Measurements from ENCODE around the gene NPEPPS. TPM values are rescaled to one million over a fixed set of nuclear protein-coding genes. Genes with fewer than 3 reads are reported as not detected.
"Not testable (repeated sequence)": the region's sequence is repeated elsewhere in the genome, so short reads cannot be mapped to it uniquely, and the experiment has no call there.

The NPEPPS gene
- total RNA-seq = 100 to 1,000 TPM in 3 of 4 donors, 10 to 100 TPM in 1; 79.3 to 116 (median 110) TPM

GRCh38 chr17:47530557-47531232 is at the start of gene NPEPPS:
TSS of gene NPEPPS (plus strand) at chr17:47531108. CDS start at chr17:47531301, 193 bp downstream.
- H3K36me3 ChIP-seq, H3K27me3 ChIP-seq, H3K9me3 ChIP-seq: not testable (repeated sequence)
- peak within 1 kb of the TSS; percentile 92 to 98 (median 95) for H3K27ac ChIP-seq
- peak; percentile 94 for ATAC-seq
- peaks cover 0 to 25% (median 2%) of the 10 kb centered on the region in 3 donors for H3K4me1 ChIP-seq
- peak within 1 kb of the TSS; percentile 71 to 99 for H3K4me3 ChIP-seq
- 20 to 36% methylated on average over 3 to 5 of the region's 60 CpGs for WGBS, 2 donors (ENCODE audit: low coverage in 1 of 2)

GRCh38 chr17:47491841-47492212 is 39.1 kb upstream of the NPEPPS start:
- not testable (repeated sequence) for H3K4me1 ChIP-seq, H3K9me3 ChIP-seq, H3K27me3 ChIP-seq, ATAC-seq
- Histone ChIP-seq H3K4me3 (peak overlapping the region; percentile 54 to 89), H3K36me3 (peaks cover 0 to 26% of the 10 kb centered on the region in 2 donors), H3K27ac (peak overlapping the region; percentile 82 to 91 (median 88))
- 13 to 23% methylated on average over 6 to 10 of the region's 15 CpGs for WGBS, 2 donors (ENCODE audit: low coverage in 1 of 2)

GRCh38 chr17:47499074-47499473 is 31.8 kb upstream of the NPEPPS start:
- WGBS, 2 donors (ENCODE audit: low coverage in 1 of 2) = no CpG with 5 or more reads among the region's 1 CpG
- not testable (repeated sequence) for H3K27ac ChIP-seq, H3K9me3 ChIP-seq, H3K36me3 ChIP-seq, H3K4me3 ChIP-seq, H3K27me3 ChIP-seq, ATAC-seq
- H3K4me1 ChIP-seq = peaks cover 0 to 26% (median 0%) of the 10 kb centered on the region in 3 donors

GRCh38 chr17:47499494-47499893 is 31.4 kb upstream of the NPEPPS start:
- H3K27me3 ChIP-seq, H3K27ac ChIP-seq, ATAC-seq, H3K9me3 ChIP-seq, H3K4me3 ChIP-seq, H3K36me3 ChIP-seq: not testable (repeated sequence)
- WGBS, 2 donors (ENCODE audit: low coverage in 1 of 2) = 92 to 96% methylated on average over 2 to 4 of the region's 4 CpGs
- peaks cover 0 to 27% (median 0%) of the 10 kb centered on the region in 3 donors for H3K4me1 ChIP-seq

- peak in 3 of 4 experiments; percentile 18 to 59 (median 39) for TF ChIP-seq CTCF (IDR thresholded peaks at IDR 0.05)
- Histone ChIP-seq H3K27ac (peak overlapping the region in 1 of 4 donors; percentile 76), H3K4me1 (peaks cover 0 to 27% (median 0%) of the 10 kb centered on the region in 3 donors)
- not testable (repeated sequence) for H3K36me3 ChIP-seq, H3K9me3 ChIP-seq, H3K4me3 ChIP-seq, H3K27me3 ChIP-seq
- WGBS, 2 donors (ENCODE audit: low coverage in 1 of 2) = 26% methylated on average over 3 of the region's 4 CpGs; no CpG with 5 or more reads in 1 of the 2 donors
- peak; percentile 46 for ATAC-seq
Measured at GRCh38 chr17:47500620-47501019, 30.3 kb upstream of the NPEPPS start.

- H3K36me3 ChIP-seq, H3K4me3 ChIP-seq, H3K27me3 ChIP-seq, H3K9me3 ChIP-seq: not testable (repeated sequence)
- Histone ChIP-seq H3K27ac (peak overlapping the region; percentile 62 to 79 (median 72)), H3K4me1 (peaks cover 0 to 27% (median 0%) of the 10 kb centered on the region in 3 donors)
- WGBS, 2 donors (ENCODE audit: low coverage in 1 of 2) = 16 to 37% methylated on average over 2 of the region's 8 CpGs
- ATAC-seq = peak; percentile 94
Measured at GRCh38 chr17:47502122-47502731, 28.7 kb upstream of the NPEPPS start.

GRCh38 chr17:47502776-47503455 is 28.0 kb upstream of the NPEPPS start:
- not testable (repeated sequence) for H3K36me3 ChIP-seq, H3K9me3 ChIP-seq, H3K27me3 ChIP-seq, H3K4me3 ChIP-seq
- H3K4me1 ChIP-seq = peaks cover 0 to 27% (median 0%) of the 10 kb centered on the region in 3 donors
- peak overlapping the region; percentile 62 to 79 (median 72) for H3K27ac ChIP-seq
- ATAC-seq = peak; percentile 48
- 33% methylated on average over 1 of the region's 2 CpGs; no CpG with 5 or more reads in 1 of the 2 donors for WGBS, 2 donors (ENCODE audit: low coverage in 1 of 2)

GRCh38 chr17:47511701-47512146 is 19.2 kb upstream of the NPEPPS start:
- H3K27ac ChIP-seq, H3K4me3 ChIP-seq, H3K36me3 ChIP-seq, H3K4me1 ChIP-seq, H3K9me3 ChIP-seq, H3K27me3 ChIP-seq: not testable (repeated sequence)
- ATAC-seq = peak; percentile 48
- 20 to 43% methylated on average over 1 to 2 of the region's 3 CpGs for WGBS, 2 donors (ENCODE audit: low coverage in 1 of 2)

- H3K4me1 ChIP-seq, H3K9me3 ChIP-seq, H3K27me3 ChIP-seq, ATAC-seq, H3K36me3 ChIP-seq, H3K4me3 ChIP-seq, H3K27ac ChIP-seq: not testable (repeated sequence)
- 67 to 80% methylated on average over 2 to 5 of the region's 6 CpGs for WGBS, 2 donors (ENCODE audit: low coverage in 1 of 2)
Measured at GRCh38 chr17:47513301-47513700, 17.6 kb upstream of the NPEPPS start.

GRCh38 chr17:47518880-47519279 is 12.0 kb upstream of the NPEPPS start:
- not testable (repeated sequence) for ATAC-seq, H3K27ac ChIP-seq, H3K27me3 ChIP-seq, H3K9me3 ChIP-seq, H3K36me3 ChIP-seq, H3K4me3 ChIP-seq, H3K4me1 ChIP-seq

GRCh38 chr17:47519365-47519764 is 11.5 kb upstream of the NPEPPS start:
- not testable (repeated sequence) for H3K4me3 ChIP-seq, H3K9me3 ChIP-seq, ATAC-seq, H3K4me1 ChIP-seq, H3K27ac ChIP-seq, H3K36me3 ChIP-seq, H3K27me3 ChIP-seq

GRCh38 chr17:47520279-47520678 is 10.6 kb upstream of the NPEPPS start:
- H3K36me3 ChIP-seq, H3K4me3 ChIP-seq, H3K9me3 ChIP-seq, ATAC-seq, H3K27ac ChIP-seq, H3K4me1 ChIP-seq, H3K27me3 ChIP-seq: not testable (repeated sequence)
- WGBS, 2 donors (ENCODE audit: low coverage in 1 of 2) = no CpG with 5 or more reads among the region's 4 CpGs
